Germinal center (tissue), 1 donor: ENCODE results near the gene PAX4.
A peak's percentile ranks its signal among the peaks of the same experiment; 100 is the strongest.

Experiments
- DNase-seq: peaks from one replicate; pipeline ENCODE4 v3.0.0; 2012; ENCODE audit warnings: mixed read lengths, low spot score

PAX4 gene

GRCh38 chr7:127618042-127618441, at the start of gene PAX4:
Gene PAX4, minus strand, starts transcription at chr7:127618142. Its CDS starts 2,214 bp downstream, at chr7:127615928.
- no peak for DNase-seq

GRCh38 chr7:127667017-127667670, 49.2 kb upstream of the PAX4 start:
- DNase-seq = no peak

GRCh38 chr7:127666602-127667001, 48.7 kb upstream of the PAX4 start:
- no peak for DNase-seq

GRCh38 chr7:127665922-127666321, 48.0 kb upstream of the PAX4 start:
- no peak for DNase-seq

- DNase-seq = no peak
Measured at GRCh38 chr7:127658970-127659630, 41.2 kb upstream of the PAX4 start.

- DNase-seq = no peak
Measured at GRCh38 chr7:127657500-127657899, 39.6 kb upstream of the PAX4 start.

GRCh38 chr7:127655720-127656119, 37.8 kb upstream of the PAX4 start:
- no peak for DNase-seq

GRCh38 chr7:127654404-127655394, 36.8 kb upstream of the PAX4 start:
- DNase-seq = no peak

- no peak for DNase-seq
Measured at GRCh38 chr7:127653396-127653795, 35.5 kb upstream of the PAX4 start.

GRCh38 chr7:127652333-127653248, 34.6 kb upstream of the PAX4 start:
- no peak for DNase-seq

GRCh38 chr7:127651556-127652332, 33.8 kb upstream of the PAX4 start, which contains the start of gene SND1:
Gene SND1, plus strand, starts transcription at chr7:127652194. Its CDS starts 180 bp downstream, at chr7:127652374.
- peak; percentile 98 for DNase-seq

GRCh38 chr7:127650847-127651555, 33.1 kb upstream of the PAX4 start:
- peak; percentile 33 for DNase-seq

GRCh38 chr7:127648986-127649385, 31.0 kb upstream of the PAX4 start:
- no peak for DNase-seq

GRCh38 chr7:127647636-127648035, 29.7 kb upstream of the PAX4 start:
- DNase-seq = no peak

- no peak for DNase-seq
Measured at GRCh38 chr7:127644484-127644883, 26.5 kb upstream of the PAX4 start.

GRCh38 chr7:127638197-127638596, 20.3 kb upstream of the PAX4 start:
- DNase-seq = no peak

GRCh38 chr7:127635659-127636285, 17.8 kb upstream of the PAX4 start:
- DNase-seq = no peak

GRCh38 chr7:127632276-127632910, 14.5 kb upstream of the PAX4 start:
- DNase-seq = no peak

GRCh38 chr7:127629268-127629854, 11.4 kb upstream of the PAX4 start:
- peak; percentile 63 for DNase-seq
